IPS-18c (cell line): Measurements from ENCODE around the gene PGP.
"Not testable (repeated sequence)": the region's sequence is repeated elsewhere in the genome, so short reads cannot be mapped to it uniquely, and the experiment has no call there.

Experiments
- H3K4me3 ChIP-seq: 2 replicates; pipeline ENCODE4 v1.7.0; 2013; ENCODE audit warnings: low read depth, mild to moderate bottlenecking, low read length, moderate library complexity; ENCODE audit not compliant: insufficient read depth
- H3K9me3 ChIP-seq: one replicate; pipeline ENCODE4 v1.6.1; 2013; ENCODE audit warnings: mild to moderate bottlenecking, low read length, moderate library complexity; ENCODE audit not compliant: control insufficient read depth, insufficient read depth

PGP gene, protein sequence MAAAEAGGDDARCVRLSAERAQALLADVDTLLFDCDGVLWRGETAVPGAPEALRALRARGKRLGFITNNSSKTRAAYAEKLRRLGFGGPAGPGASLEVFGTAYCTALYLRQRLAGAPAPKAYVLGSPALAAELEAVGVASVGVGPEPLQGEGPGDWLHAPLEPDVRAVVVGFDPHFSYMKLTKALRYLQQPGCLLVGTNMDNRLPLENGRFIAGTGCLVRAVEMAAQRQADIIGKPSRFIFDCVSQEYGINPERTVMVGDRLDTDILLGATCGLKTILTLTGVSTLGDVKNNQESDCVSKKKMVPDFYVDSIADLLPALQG

DNA sequence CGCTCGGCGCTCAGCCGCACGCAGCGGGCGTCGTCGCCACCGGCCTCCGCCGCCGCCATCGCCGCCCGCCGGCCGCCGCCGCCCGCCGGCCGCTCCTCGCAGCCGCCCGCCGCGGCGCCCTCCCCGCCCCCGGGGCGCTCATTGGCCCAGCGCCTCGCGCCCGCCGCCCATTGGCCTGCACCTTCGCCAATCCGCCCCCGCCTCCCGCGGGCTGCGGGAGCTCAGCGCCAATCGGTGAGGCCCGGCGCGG lies at the start of gene PGP:
Gene PGP, minus strand, starts transcription at position 122 of the 250 bp plus-strand sequence. Its CDS starts 63 bp downstream, at position 59.
- Histone ChIP-seq H3K4me3 (peak within 1 kb of the TSS; percentile 97), H3K9me3 (no peaks in the 10 kb centered on the region)

DNA sequence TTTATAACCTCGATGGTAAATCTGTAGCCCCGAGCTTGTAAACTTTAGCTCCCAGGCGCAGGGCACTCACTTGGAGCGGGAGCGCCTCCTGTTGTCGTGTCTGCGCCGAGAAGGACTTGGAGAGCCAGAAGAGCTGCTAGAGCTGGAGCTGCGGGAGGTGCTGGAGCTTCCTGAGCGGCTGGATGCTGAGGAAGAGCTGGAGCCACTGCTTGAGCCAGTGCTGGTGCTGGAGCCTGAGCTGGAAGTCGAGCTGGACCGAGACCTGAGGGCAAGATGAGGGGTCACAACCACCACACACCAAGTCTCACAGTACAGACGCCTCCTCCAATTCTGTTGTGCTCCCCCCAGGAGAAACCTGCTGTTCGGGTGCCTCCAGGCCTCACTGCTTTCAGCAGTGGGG lies 48.4 kb upstream of the PGP start:
- not testable (repeated sequence) for H3K4me3 ChIP-seq, H3K9me3 ChIP-seq

DNA sequence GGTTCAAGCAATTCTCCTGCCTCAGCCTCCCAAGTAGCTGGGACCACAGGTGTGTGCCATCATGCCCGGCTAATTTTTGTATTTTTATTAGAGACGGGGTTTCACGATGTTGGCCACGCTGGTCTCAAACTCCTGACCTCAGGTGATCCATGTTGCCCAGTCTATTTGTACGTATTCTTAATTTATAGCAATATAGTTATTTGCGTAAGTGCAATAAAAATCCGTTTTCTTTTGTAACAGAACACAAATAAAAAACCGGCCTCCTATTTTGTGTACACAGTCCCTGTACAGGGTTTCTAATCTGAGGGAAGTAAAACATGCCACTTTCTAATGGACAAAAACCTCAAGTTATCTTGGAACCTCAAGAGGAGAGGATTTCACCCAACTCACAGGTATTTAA lies 45.6 kb upstream of the PGP start:
- H3K4me3 ChIP-seq = no peak overlapping the region
- peaks cover under 1% of the 10 kb centered on the region for H3K9me3 ChIP-seq

DNA sequence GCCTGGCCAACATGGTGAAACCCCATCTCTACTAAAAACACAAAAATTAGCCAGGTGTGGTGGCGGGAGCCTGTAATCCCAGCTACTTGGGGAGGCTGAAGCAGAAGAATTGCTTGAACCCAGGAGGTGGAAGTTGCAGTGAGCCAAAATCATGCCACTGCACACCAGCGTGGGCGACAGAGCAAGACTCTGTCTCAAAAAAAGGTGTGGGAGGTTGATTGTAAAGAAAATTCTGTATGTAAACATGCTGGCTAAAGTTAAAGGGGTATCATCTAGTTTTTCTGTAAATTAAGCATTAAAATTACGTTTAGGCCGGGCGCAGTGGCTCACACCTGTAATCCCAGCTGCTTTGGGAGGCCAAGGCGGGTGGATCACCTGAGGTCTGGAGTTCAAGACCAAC lies 43.9 kb upstream of the PGP start:
- H3K9me3 ChIP-seq, H3K4me3 ChIP-seq: not testable (repeated sequence)

DNA sequence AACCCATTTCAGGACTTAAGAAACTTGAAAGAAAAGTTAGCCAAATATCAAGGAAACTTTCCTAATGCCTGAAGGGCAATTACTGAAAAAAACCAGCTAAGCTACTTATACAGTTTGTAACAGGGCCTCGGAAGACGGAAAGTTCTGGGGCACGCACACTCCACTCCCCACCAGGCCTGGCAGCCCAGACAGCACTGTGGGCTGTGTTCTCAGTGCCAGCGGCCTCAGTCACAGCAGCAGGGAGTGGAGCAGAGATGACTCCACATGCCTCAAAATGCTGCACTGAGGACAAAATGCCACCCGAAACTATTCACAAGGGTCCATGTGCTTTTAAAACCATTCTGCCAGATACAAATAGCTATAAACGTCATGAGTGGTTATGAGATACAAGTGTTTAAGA lies 43.1 kb upstream of the PGP start:
- peaks cover 2% of the 10 kb centered on the region for H3K9me3 ChIP-seq
- H3K4me3 ChIP-seq = no peak overlapping the region

DNA sequence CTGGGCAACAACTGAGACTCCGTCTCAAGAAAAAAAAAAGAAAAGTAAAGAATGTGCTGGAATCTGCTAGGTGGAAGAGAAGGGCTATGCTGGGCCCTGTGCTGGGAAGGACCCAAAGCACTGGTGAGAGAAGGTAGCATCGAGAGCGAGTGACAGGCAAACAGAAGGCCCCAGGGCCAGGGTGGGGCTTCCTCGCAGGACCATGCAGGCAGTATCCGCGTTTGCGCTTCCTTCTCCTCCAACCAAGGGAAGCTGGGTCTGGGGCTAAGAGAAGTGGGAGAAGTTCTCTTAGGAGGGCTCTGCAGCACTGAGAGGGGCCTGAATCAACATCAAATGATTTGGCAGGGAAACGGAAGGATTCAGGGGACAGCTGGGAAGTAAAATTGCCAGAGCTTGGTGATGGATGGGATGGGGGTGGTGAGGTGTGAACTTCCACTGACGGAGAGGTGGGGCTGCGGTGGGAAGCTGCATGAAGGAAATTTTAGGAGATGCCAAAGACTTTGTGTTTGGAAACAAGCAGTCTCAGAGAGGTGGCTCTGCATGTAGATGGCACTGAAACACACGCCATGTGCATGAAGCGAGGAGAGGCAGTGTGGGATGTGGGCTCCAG lies 42.0 kb upstream of the PGP start:
- Histone ChIP-seq H3K9me3 (peaks cover 2% of the 10 kb centered on the region), H3K4me3 (no peak overlapping the region)

DNA sequence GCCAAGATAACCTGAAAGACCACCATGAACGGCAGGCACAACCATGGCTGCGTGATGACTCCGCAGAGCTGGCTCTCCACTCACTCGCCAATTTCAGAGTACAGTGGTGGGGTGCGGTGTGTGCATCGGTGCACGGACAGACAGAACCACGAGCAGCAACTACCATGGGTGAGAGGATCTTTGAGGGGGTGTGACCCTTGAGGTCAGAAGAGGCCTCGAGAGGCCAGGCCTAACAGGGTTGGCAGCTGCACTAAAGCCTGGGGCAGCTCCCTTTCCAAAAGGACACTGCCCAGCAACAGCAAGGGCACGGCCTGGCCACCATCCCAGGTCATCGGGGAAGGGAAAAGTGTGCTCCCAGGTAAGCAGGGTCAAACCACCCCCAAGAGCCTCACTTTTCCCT lies 38.7 kb upstream of the PGP start:
- Histone ChIP-seq H3K9me3 (peaks cover 2% of the 10 kb centered on the region), H3K4me3 (no peak overlapping the region)

DNA sequence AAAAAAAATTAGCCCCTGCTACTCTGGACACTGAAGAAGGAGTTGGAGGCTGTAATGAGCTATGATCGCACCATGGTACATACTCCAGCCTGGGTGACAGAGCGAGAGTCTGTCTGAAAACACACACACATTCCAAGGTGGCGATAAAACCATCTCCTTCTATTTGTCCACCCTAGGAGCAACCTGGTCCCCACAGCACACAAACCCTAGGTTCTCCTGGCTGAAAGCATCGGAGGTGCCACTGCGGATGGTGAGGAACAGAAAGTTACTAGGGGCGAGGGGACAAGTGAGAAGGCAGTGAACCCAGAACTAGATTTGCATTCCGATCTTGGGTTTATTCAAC lies 38.1 kb upstream of the PGP start:
- H3K4me3 ChIP-seq = no peak overlapping the region
- peaks cover 2% of the 10 kb centered on the region for H3K9me3 ChIP-seq

DNA sequence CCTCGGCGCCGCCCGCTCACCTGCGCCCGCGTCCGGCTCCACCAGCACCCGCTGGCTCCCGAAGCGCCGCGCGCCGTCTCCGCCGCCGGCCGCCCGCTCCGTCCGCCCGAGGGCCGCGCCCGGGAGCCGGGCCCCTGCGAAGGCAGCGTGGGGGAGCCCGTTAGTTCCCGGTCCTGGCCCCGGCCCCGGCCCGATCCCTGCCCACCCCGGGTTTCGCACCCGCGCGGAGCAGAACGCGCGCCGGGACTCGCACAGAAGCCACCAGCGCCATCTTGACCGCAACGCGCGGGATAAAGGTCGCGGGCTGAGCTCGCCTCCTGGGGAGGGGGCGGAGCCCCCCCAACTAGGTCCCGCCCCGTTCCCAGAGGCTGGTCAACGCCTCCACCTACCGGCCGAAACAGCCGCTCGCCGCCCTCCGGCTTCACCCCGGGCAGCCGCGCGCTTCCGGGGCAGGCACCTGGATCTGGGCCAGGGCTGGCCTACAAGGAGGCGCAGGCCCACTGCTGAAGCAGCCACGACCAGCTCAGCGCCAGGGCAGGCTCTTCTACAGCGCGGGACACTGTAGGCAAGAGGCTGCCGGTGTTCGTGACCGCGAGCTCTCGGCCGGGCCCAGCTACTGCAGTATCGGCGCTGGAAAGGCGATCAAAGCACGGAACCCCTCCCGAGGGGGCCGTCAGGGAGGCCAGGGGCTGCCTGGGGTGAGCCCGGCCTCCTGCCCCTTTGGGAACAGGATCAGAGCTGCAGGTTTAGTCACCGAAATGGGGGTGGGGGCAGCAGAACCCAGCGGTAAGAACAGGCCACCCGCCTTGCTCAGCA lies 36.9 kb upstream of the PGP start, which contains the start of gene ECI1:
Gene ECI1, minus strand, starts transcription at position 292 of the 816 bp plus-strand sequence. Its CDS starts 21 bp downstream, at position 271.
- Histone ChIP-seq H3K4me3 (peak within 1 kb of the TSS; percentile 77), H3K9me3 (peaks cover 2% of the 10 kb centered on the region)

DNA sequence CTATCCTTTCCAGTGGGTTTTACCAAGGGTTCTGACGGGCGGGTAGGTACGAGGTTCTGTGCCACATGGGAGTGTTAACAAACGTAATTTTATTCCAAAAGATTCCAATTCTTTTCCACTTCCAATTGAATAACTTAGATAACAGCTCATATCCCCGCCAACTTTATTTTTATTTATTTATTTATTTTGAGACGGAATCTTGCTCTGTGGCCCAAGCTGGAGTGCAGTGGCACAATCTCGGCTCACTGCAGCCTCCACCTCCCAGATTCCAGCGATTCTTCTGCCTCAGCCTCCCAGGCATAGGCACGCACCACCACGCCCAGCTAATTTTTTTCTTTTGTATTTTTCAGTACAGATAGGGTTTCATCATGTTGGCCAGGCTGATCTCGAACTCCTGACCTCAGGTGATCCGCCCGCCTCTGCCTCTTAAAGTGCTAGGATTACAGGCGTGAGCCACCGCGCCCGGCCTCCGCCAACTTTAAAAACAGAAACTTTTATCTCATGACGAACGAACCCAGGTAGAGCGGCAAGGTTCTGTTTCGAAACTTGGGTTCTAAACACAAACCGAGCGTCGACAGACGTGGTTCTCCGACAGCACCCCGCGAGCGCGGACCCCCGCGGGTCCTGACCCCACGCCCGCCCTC lies 36.1 kb upstream of the PGP start:
- peaks cover 2% of the 10 kb centered on the region for H3K9me3 ChIP-seq
- peak overlapping the region; percentile 77 for H3K4me3 ChIP-seq

DNA sequence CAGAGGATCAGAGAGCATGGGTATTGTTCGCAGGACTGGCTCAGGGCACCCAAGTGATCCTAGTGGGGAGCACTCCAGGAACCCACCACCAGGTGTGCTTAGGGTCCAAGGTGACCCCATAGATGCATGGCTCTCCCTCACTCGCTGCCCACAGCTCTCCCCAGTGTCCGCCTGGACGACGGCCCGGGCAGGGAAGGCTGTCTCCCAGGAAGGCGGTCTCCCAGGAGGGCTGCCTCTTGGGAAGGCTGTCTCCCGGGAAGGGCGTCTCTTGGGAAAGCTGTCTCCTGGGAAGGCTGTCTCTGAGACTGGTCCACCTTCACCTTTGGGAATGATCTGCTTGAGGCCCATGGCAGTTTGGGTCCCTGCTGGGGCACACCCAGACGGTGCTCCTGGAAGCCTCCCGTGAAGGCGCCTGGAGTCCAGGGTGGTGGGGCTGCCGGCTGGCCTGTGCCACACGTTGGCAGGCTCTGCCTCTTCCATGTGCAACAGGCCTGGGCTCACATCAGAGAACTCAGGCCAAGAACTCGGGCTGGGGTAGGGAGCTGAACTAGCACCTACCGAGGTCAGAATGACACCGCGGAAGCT lies 31.8 kb upstream of the PGP start:
- Histone ChIP-seq H3K9me3 (no peaks in the 10 kb centered on the region), H3K4me3 (no peak overlapping the region)

DNA sequence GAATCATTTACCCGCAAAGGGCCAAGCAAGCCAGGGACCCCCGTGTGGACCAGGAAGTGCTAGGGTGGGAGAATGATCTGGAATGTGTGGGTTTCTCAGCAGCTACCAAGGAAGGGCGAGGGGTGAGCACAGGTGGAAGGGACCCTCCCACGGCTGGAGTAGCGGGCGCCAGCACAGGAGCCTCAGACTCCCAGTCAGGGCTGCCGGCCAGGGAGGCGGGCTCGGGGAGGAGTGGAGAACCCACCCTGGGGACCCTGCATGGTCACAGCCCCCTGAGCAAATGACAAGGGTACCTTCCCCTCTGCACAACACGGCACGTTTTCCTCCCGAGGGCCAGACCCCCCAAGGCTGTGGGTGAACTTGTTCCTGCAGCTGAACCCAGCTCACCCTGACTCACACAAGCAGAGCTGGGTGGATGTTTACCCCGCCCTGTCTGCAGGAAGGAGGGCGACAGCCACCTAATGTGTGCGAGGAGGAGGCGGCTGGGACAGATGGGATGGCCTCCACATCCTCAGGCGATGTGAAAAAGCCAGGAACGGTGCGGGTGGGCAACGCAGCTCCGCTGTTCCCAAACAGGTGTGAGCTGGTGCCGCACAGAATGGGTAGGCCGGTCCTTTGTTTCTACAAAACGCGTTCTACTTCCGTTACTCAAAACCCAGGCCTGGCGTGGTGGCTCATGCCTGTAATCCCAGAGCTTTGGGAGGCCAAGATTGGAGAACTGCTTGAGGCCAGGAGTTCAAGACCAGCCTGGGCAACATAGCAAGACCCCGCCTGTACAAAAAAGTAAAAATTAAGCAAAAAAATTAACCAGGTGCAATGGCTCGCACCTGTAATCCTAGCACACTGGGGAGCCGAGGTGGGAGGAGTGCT lies 30.5 kb upstream of the PGP start:
- Histone ChIP-seq H3K9me3 (no peaks in the 10 kb centered on the region), H3K4me3 (no peak overlapping the region)

DNA sequence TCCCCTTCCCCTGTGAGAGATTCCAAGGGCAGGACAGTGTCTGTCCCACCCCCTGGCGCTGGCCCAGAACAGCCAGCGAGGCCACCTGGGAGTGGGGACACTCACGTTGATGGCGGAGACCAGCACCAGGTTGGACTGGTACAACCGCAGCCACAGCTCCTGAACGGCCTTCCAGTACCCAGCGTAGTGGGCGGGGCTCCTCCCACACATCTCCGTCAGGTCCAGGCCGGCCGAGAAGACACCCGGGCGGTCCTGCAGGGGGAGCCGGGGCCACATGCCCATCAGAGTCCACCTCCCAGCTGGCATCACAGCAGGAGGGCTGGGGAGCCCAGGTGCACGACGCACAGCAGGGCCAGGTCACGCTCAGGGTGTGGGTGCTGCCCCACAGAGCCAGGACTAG lies 29.7 kb upstream of the PGP start:
- no peak overlapping the region for H3K4me3 ChIP-seq
- no peaks in the 10 kb centered on the region for H3K9me3 ChIP-seq

DNA sequence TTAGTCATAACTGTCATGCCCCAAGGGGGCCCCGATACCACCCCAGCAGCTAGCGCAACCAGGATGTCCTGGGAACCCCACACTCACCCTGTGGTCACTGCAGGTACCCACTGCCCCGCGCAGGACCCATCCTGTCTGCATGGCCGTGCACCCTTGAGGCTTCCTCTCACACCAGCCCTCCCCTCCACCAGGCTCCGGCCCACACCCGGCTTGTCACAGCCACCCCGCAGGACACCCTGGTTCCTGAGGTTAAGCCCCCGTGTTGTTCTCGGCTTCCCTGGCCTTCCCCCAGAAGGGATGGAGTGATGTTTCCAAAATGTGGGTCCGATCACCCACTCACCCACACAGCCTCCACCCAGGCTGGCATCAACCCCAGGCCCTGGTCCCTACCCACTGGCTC lies 29.1 kb upstream of the PGP start:
- no peak overlapping the region for H3K4me3 ChIP-seq
- no peaks in the 10 kb centered on the region for H3K9me3 ChIP-seq

DNA sequence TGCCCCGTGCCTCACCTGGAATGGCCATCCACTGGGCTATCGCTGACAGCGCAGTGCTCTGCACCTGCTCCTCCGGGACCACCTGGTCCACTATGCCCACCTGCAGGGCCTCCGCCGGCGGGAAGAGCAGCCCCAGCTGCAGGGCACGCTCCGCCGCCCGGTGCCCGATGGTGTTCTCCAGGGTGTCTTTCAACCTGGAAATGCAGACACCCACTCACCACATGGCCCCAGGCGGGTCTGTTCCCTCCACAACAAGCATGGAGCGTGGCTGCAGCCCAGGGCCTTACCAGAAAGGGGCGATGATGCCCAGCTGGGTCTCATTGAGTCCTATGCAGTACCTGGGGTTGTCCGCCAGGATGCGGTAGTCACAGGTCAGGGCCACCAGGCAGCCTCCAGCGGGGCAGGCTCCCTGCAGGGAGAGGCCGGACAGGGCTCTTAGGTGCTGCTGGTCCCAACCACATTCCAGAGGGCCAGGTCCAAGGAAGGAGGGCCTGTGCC lies 28.4 kb upstream of the PGP start:
- no peak overlapping the region for H3K4me3 ChIP-seq

DNA sequence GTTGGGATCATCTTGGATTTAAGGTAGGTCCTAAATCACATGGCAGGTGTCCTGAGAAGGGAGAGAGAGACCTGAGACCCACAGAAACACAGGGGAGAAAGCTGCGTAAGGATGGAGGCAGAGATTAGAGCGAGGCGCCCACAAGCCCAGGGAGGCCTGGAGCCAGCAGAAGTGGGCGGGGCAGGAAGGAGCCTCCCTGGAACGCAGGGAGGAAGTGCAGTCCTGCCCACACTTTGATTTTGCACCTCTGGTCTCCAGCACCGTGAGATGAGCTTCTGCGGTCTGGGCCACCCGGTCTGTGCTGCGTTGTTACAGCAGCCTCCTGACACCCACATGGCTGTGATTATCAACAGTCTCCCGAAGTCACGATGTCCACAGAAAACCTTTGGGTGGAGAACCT lies 28.0 kb upstream of the PGP start:
- H3K9me3 ChIP-seq = no peaks in the 10 kb centered on the region
- no peak overlapping the region for H3K4me3 ChIP-seq

More for the DNA sequence above, 28.4 kb upstream of the PGP start:
- no peaks in the 10 kb centered on the region for H3K9me3 ChIP-seq

DNA sequence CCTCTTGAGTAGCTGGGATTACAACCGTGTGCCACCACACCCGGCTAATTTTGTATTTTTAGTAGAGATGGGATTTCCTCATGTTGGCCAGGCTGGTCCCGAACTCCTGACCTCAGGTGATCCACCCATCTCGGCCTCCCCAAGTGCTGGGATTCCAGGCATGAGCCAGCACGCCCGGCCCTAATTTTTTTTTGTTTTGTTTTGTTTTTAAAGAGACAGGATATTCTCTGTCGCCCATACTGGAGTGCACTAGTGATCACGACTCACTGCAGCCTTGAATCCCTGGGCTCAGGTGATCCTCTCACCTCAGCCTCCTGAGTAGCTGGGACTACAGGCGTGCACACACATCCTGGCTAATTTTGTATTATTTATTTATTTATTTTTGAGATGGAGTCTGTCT lies 25.7 kb upstream of the PGP start:
- not testable (repeated sequence) for H3K9me3 ChIP-seq, H3K4me3 ChIP-seq
